ENCODE measurements around the gene PSD.

PSD gene

DNA sequence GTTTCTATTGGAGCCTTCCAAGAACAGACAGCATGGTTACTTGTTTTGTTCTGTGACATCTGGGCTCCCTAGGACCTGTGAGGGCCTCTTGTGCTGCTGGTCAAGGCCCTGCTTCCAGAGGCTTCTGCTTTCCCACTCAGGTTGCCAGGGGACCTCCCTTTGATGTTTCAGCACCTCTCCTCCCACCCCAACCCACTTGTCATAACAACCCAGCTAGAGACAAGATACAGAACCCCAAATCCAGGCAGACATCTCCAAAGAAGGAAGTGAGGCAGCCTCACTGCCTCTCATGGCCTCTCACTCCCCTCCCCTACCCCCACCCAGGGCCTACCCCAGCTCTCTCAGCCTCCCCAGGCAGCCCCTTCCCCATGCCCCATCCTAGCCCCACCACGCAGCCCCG, 11.8 kb downstream of the PSD start:
- H3K27ac ChIP-seq (ENCODE audit: low read depth in 2 of 2, low read length in 2 of 2): peak overlapping the region in 1 of 2 donors; percentile 56
- no peak overlapping the region for H3K4me3 ChIP-seq (ENCODE audit: low read length in 2 of 2)

DNA sequence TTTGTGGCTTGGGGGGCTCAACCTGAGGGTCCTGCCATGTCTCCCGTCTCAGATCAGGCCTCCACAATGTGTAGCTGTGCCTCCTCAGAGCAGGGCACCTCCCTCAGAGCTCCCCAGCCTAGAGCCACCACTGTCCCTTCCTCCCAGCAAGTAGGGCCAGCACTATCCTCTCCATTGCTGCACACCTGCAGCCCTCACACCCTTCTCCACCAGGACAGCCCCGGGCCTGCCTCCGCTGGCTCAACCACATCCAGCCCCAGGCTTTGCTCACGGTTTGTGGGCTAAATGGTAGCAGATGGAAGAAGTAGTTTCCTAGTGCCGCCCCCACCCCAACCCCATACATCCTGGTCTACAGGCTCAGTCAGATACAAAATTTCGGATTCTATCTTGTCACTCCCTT, 13.0 kb downstream of the PSD start:
- H3K27ac ChIP-seq (ENCODE audit: low read depth in 2 of 2, low read length in 2 of 2): peak overlapping the region in 1 of 2 donors; percentile 56

More for the DNA sequence above, 11.8 kb downstream of the PSD start:
- Histone ChIP-seq H3K9ac (ENCODE audit: low read depth in 1 of 2, low read length in 2 of 2) (no peak overlapping the region), H3K4me1 (ENCODE audit: control insufficient read depth in 2 of 2, insufficient read depth in 2 of 2, low read length in 2 of 2) (peaks cover 3 to 4% of the 10 kb centered on the region in 2 donors), H3K36me3 (ENCODE audit: control insufficient read depth in 2 of 2, insufficient read depth in 2 of 2, low read length in 2 of 2) (no peaks in the 10 kb centered on the region), H3K9me3 (ENCODE audit: control insufficient read depth in 2 of 2, low read length in 2 of 2) (no peaks in the 10 kb centered on the region), H3K27me3 (ENCODE audit: control insufficient read depth in 2 of 2, insufficient read depth in 2 of 2, low read length in 2 of 2) (peaks cover 30 to 39% of the 10 kb centered on the region in 2 donors)

DNA sequence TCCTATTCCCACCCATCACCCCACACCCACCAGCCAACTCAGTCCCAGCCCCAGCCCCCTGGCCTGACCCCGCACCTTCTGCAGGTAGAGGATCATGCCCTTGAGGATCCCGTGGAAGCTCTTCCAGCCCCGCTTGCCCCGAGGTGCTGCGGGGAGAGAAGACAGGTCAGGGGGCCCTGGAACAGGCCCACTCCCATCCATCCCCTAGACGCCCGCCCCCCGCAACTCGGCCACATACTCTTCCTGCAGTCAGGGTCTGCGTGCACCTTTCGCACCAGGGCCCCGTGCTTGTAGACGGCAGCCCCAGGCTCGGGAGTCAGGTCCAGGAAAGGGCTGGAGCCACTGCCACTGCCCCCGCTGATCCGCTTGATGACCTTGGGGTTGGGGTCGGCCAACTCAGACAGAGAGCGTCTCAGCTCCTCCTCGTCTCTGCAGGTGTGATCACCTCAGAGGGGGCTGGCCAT, 13.4 kb downstream of the PSD start:
- H3K4me3 ChIP-seq (ENCODE audit: low read length in 2 of 2): no peak overlapping the region
- peaks cover 19 to 25% of the 10 kb centered on the region in 2 donors for H3K27me3 ChIP-seq (ENCODE audit: control insufficient read depth in 2 of 2, insufficient read depth in 2 of 2, low read length in 2 of 2)
- peaks cover 2 to 4% of the 10 kb centered on the region in 2 donors for H3K4me1 ChIP-seq (ENCODE audit: control insufficient read depth in 2 of 2, insufficient read depth in 2 of 2, low read length in 2 of 2)
- H3K9ac ChIP-seq (ENCODE audit: low read depth in 1 of 2, low read length in 2 of 2): no peak overlapping the region
- peaks cover 6 to 13% of the 10 kb centered on the region in 2 donors for H3K36me3 ChIP-seq (ENCODE audit: control insufficient read depth in 2 of 2, insufficient read depth in 2 of 2, low read length in 2 of 2)
- peak overlapping the region in 1 of 2 donors; percentile 56 for H3K27ac ChIP-seq (ENCODE audit: low read depth in 2 of 2, low read length in 2 of 2)
- H3K9me3 ChIP-seq (ENCODE audit: control insufficient read depth in 2 of 2, low read length in 2 of 2): no peaks in the 10 kb centered on the region

More for the DNA sequence above, 13.0 kb downstream of the PSD start:
- no peaks in the 10 kb centered on the region for H3K9me3 ChIP-seq (ENCODE audit: control insufficient read depth in 2 of 2, low read length in 2 of 2)
- H3K27me3 ChIP-seq (ENCODE audit: control insufficient read depth in 2 of 2, insufficient read depth in 2 of 2, low read length in 2 of 2): peaks cover 21 to 28% of the 10 kb centered on the region in 2 donors
- H3K36me3 ChIP-seq (ENCODE audit: control insufficient read depth in 2 of 2, insufficient read depth in 2 of 2, low read length in 2 of 2): peaks cover 6 to 10% of the 10 kb centered on the region in 2 donors
- no peak overlapping the region for H3K4me3 ChIP-seq (ENCODE audit: low read length in 2 of 2)
- peaks cover 3 to 4% of the 10 kb centered on the region in 2 donors for H3K4me1 ChIP-seq (ENCODE audit: control insufficient read depth in 2 of 2, insufficient read depth in 2 of 2, low read length in 2 of 2)
- H3K9ac ChIP-seq (ENCODE audit: low read depth in 1 of 2, low read length in 2 of 2): no peak overlapping the region

DNA sequence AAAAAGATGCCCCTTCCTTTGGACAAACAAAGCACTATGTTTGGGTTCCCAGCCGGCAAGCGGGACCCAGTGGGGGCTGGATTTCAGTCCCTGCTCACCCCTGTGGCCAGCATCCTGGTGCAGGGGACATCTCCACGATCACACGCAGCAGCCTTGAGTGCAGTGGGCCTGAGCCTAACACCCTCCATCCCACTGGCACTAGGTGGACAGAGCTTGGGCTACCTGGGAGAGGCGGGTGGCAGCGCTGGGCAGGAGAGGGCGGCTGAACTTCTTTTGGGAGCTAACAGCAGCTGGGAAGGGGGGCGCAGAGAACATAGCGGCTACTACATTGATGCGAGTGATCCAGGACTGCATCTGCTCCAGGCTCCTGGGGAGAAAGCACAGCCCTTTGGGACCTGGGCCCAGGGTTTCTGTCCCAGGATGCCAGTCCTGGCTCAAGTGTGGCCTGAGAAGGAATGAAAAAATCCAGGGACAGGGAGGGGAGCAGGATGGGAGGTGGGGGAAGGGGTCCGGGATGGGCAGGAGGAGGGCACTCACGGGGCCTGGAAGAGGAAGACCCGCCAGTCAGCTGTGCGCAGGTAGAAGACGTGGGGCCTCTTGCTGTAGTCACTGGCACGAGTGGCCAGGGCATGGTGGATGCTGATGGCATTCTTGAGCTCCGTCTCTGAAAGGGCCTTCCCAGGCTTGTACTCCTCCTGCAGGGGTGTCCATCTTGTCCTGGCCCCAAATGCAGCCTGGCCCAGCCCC, 14.1 kb downstream of the PSD start:
- Histone ChIP-seq H3K36me3 (ENCODE audit: control insufficient read depth in 2 of 2, insufficient read depth in 2 of 2, low read length in 2 of 2) (peaks cover 6 to 13% of the 10 kb centered on the region in 2 donors), H3K9ac (ENCODE audit: low read depth in 1 of 2, low read length in 2 of 2) (no peak overlapping the region), H3K9me3 (ENCODE audit: control insufficient read depth in 2 of 2, low read length in 2 of 2) (no peaks in the 10 kb centered on the region), H3K4me3 (ENCODE audit: low read length in 2 of 2) (no peak overlapping the region), H3K27ac (ENCODE audit: low read depth in 2 of 2, low read length in 2 of 2) (peak overlapping the region in 1 of 2 donors; percentile 23), H3K27me3 (ENCODE audit: control insufficient read depth in 2 of 2, insufficient read depth in 2 of 2, low read length in 2 of 2) (peaks cover 12 to 19% of the 10 kb centered on the region in 2 donors), H3K4me1 (ENCODE audit: control insufficient read depth in 2 of 2, insufficient read depth in 2 of 2, low read length in 2 of 2) (peaks cover 7% of the 10 kb centered on the region in 2 donors)

DNA sequence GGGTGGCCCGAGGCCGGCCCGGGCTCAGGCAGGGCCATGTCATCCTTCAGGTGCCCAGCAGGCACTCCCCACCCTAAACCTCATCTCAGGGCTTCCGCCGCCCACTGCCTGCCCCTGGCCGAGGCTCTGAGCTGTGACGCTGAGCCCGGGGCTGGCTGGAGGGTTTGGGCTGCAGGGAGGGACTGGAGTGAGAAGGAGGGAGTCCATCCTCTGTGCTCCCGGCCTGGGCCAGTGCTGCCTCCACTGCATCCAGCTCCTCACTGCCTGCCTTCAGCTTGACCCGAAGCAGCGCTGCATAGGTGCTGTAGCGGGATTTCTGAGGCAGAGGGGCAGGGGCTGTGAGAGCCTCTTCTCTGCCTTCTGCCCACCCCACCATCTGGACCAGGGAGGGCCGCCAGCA, 15.5 kb downstream of the PSD start:
- Histone ChIP-seq H3K4me3 (ENCODE audit: low read length in 2 of 2) (no peak overlapping the region), H3K9me3 (ENCODE audit: control insufficient read depth in 2 of 2, low read length in 2 of 2) (no peaks in the 10 kb centered on the region), H3K36me3 (ENCODE audit: control insufficient read depth in 2 of 2, insufficient read depth in 2 of 2, low read length in 2 of 2) (peaks cover 6 to 17% of the 10 kb centered on the region in 2 donors), H3K27ac (ENCODE audit: low read depth in 2 of 2, low read length in 2 of 2) (peak overlapping the region in 1 of 2 donors; percentile 16), H3K9ac (ENCODE audit: low read depth in 1 of 2, low read length in 2 of 2) (no peak overlapping the region), H3K27me3 (ENCODE audit: control insufficient read depth in 2 of 2, insufficient read depth in 2 of 2, low read length in 2 of 2) (peaks cover 8 to 10% of the 10 kb centered on the region in 2 donors), H3K4me1 (ENCODE audit: control insufficient read depth in 2 of 2, insufficient read depth in 2 of 2, low read length in 2 of 2) (peaks cover 8 to 11% of the 10 kb centered on the region in 2 donors)

DNA sequence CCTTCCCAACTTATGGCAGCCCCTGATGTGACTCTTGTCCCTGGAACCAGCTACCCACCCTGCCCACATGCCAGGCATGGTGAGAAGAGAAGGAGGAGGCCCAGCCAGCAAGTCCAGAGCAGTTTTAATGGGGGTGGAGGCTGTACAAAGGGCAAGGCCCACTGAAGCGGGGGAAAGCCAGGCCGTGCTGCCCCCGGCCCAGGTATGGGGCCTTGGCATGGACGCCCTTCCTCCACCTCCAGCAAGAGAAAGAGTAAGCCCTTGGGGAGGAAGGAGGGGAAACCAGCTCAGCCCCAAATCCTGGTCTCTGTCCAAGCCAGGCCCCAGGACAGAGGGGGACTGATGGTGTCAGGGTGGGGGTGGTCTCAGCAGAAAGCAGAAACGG, 16.1 kb downstream of the PSD start:
- no peak overlapping the region for H3K9ac ChIP-seq (ENCODE audit: low read depth in 1 of 2, low read length in 2 of 2)
- H3K36me3 ChIP-seq (ENCODE audit: control insufficient read depth in 2 of 2, insufficient read depth in 2 of 2, low read length in 2 of 2): peaks cover 6 to 22% of the 10 kb centered on the region in 2 donors
- peaks cover 8 to 11% of the 10 kb centered on the region in 2 donors for H3K4me1 ChIP-seq (ENCODE audit: control insufficient read depth in 2 of 2, insufficient read depth in 2 of 2, low read length in 2 of 2)

DNA sequence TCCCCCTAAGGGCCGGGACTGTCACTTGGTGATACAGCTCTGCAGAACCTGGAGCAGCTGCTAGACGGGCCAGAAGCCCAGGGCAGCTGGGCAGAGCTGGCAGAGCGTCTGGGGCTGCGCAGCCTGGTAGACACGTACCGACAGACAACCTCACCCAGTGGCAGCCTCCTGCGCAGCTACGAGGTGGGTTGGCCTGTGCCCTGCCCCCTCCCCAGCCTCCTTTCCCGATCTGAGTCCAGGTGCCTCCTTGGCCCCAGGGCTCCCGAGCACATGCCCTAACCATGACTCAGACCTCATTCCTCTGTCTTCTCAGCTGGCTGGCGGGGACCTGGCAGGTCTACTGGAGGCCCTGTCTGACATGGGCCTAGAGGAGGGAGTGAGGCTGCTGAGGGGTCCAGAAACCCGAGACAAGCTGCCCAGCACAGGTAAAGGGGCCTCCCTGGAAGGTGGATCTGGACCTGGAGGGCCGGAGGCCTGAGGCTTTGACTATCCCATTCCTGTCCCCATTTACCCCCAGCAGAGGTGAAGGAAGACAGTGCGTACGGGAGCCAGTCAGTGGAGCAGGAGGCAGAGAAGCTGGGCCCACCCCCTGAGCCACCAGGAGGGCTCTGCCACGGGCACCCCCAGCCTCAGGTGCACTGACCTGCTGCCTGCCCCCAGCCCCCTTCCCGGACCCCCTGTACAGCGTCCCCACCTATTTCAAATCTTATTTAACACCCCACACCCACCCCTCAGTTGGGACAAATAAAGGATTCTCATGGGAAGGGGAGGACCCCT, 16.7 kb downstream of the PSD start:
- Histone ChIP-seq H3K9me3 (ENCODE audit: control insufficient read depth in 2 of 2, low read length in 2 of 2) (no peaks in the 10 kb centered on the region), H3K4me1 (ENCODE audit: control insufficient read depth in 2 of 2, insufficient read depth in 2 of 2, low read length in 2 of 2) (peaks cover 8 to 13% of the 10 kb centered on the region in 2 donors), H3K27ac (ENCODE audit: low read depth in 2 of 2, low read length in 2 of 2) (no peak overlapping the region), H3K27me3 (ENCODE audit: control insufficient read depth in 2 of 2, insufficient read depth in 2 of 2, low read length in 2 of 2) (no peaks in the 10 kb centered on the region), H3K4me3 (ENCODE audit: low read length in 2 of 2) (no peak overlapping the region), H3K9ac (ENCODE audit: low read depth in 1 of 2, low read length in 2 of 2) (no peak overlapping the region), H3K36me3 (ENCODE audit: control insufficient read depth in 2 of 2, insufficient read depth in 2 of 2, low read length in 2 of 2) (peaks cover 6 to 22% of the 10 kb centered on the region in 2 donors)

More for the DNA sequence above, 16.1 kb downstream of the PSD start:
- no peak overlapping the region for H3K4me3 ChIP-seq (ENCODE audit: low read length in 2 of 2)
- H3K27ac ChIP-seq (ENCODE audit: low read depth in 2 of 2, low read length in 2 of 2): no peak overlapping the region
- H3K27me3 ChIP-seq (ENCODE audit: control insufficient read depth in 2 of 2, insufficient read depth in 2 of 2, low read length in 2 of 2): peaks cover 2 to 4% of the 10 kb centered on the region in 2 donors
- H3K9me3 ChIP-seq (ENCODE audit: control insufficient read depth in 2 of 2, low read length in 2 of 2): no peaks in the 10 kb centered on the region

DNA sequence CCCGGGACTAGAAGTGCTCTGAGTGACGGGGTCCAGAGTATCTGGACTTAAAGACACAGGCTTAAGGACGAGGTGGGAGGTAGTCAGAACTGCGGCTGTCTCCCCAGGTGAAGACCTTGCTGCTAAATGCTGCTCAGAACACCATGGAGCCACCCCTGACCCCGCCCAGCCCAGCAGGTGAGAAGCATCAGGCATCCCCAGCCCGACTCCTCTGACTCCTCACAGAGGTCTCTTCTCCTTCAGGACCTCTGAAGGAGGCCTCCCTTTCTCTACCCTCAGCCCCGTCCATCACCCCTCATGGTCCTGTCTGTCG, 17.3 kb downstream of the PSD start:
- H3K27me3 ChIP-seq (ENCODE audit: control insufficient read depth in 2 of 2, insufficient read depth in 2 of 2, low read length in 2 of 2): no peaks in the 10 kb centered on the region
- no peak overlapping the region for H3K27ac ChIP-seq (ENCODE audit: low read depth in 2 of 2, low read length in 2 of 2)
- peaks cover 14 to 19% of the 10 kb centered on the region in 2 donors for H3K4me1 ChIP-seq (ENCODE audit: control insufficient read depth in 2 of 2, insufficient read depth in 2 of 2, low read length in 2 of 2)
- no peak overlapping the region for H3K4me3 ChIP-seq (ENCODE audit: low read length in 2 of 2)
- peaks cover 6 to 25% of the 10 kb centered on the region in 2 donors for H3K36me3 ChIP-seq (ENCODE audit: control insufficient read depth in 2 of 2, insufficient read depth in 2 of 2, low read length in 2 of 2)
- H3K9me3 ChIP-seq (ENCODE audit: control insufficient read depth in 2 of 2, low read length in 2 of 2): no peaks in the 10 kb centered on the region
- no peak overlapping the region for H3K9ac ChIP-seq (ENCODE audit: low read depth in 1 of 2, low read length in 2 of 2)

DNA sequence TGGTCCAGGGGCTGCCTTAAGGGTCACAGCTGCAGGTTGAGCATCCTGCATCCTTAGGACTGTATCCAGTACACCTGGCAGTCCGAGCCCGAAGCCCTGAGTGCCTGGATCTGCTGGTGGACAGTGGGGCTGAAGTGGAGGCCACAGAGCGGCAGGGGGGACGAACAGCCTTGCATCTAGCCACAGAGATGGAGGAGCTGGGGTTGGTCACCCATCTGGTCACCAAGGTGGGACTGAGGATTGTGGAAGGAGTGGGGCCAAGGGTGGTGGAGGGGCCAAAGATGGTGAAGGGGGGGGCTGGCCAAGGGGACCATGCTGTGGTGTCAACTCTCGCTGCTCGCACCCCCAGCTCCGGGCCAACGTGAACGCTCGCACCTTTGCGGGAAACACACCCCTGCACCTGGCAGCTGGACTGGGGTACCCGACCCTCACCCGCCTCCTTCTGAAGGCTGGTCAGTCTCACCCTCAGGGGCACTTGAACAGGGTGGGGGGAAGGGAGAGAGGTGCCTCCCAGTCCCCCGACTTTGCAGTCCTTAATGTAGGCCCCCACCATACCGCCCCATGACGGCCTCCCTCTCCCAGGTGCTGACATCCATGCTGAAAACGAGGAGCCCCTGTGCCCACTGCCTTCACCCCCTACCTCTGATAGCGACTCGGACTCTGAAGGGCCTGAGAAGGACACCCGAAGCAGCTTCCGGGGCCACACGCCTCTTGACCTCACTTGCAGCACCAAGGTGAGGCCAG, 17.8 kb downstream of the PSD start:
- peak overlapping the region in 1 of 2 donors; percentile 81 for H3K27ac ChIP-seq (ENCODE audit: low read depth in 2 of 2, low read length in 2 of 2)
- no peaks in the 10 kb centered on the region for H3K9me3 ChIP-seq (ENCODE audit: control insufficient read depth in 2 of 2, low read length in 2 of 2)
- no peak overlapping the region for H3K9ac ChIP-seq (ENCODE audit: low read depth in 1 of 2, low read length in 2 of 2)
- H3K4me1 ChIP-seq (ENCODE audit: control insufficient read depth in 2 of 2, insufficient read depth in 2 of 2, low read length in 2 of 2): peaks cover 19 to 24% of the 10 kb centered on the region in 2 donors
- H3K4me3 ChIP-seq (ENCODE audit: low read length in 2 of 2): no peak overlapping the region
- peaks cover 6 to 25% of the 10 kb centered on the region in 2 donors for H3K36me3 ChIP-seq (ENCODE audit: control insufficient read depth in 2 of 2, insufficient read depth in 2 of 2, low read length in 2 of 2)
- no peaks in the 10 kb centered on the region for H3K27me3 ChIP-seq (ENCODE audit: control insufficient read depth in 2 of 2, insufficient read depth in 2 of 2, low read length in 2 of 2)
